NCI-H128 (cell line): ENCODE results near the gene HOXA2.

Experiments used
- DNase-seq: peaks from one replicate; lab custom pipeline; 2025; ENCODE audit not compliant: unreplicated experiment; lab: John Stamatoyannopoulos, UW

Gene HOXA2

GRCh38 chr7:27100694-27101170 is 1.8 kb downstream of the HOXA2 start:
- no peak for DNase-seq

- DNase-seq, result no peak
Observed at GRCh38 chr7:27099453-27100370, 2.8 kb downstream of the HOXA2 start.

GRCh38 chr7:27098578-27099451 is 3.7 kb downstream of the HOXA2 start:
- no peak for DNase-seq

GRCh38 chr7:27097686-27098577 is 4.6 kb downstream of the HOXA2 start:
- DNase-seq, result no peak

- DNase-seq, result no peak
Observed at GRCh38 chr7:27096768-27097514, 5.5 kb downstream of the HOXA2 start.

- DNase-seq, result peak; percentile 43
Observed at GRCh38 chr7:27095897-27096767, 6.4 kb downstream of the HOXA2 start, which contains the start of gene HOXA1. TSS of gene HOXA1 (minus strand) at chr7:27096000. CDS start at chr7:27095912, 88 bp downstream.

GRCh38 chr7:27095050-27095896 is 7.2 kb downstream of the HOXA2 start:
- DNase-seq, result no peak

GRCh38 chr7:27094304-27095049 is 8.0 kb downstream of the HOXA2 start:
- no peak for DNase-seq

- DNase-seq, result no peak
Observed at GRCh38 chr7:27093184-27093895, 9.1 kb downstream of the HOXA2 start.

GRCh38 chr7:27092819-27093110 is 9.7 kb downstream of the HOXA2 start:
- DNase-seq, result no peak

- DNase-seq, result no peak
Observed at GRCh38 chr7:27091941-27092818, 10.3 kb downstream of the HOXA2 start.

GRCh38 chr7:27091105-27091504 is 11.4 kb downstream of the HOXA2 start:
- DNase-seq, result no peak

GRCh38 chr7:27088002-27088922 is 14.2 kb downstream of the HOXA2 start:
- no peak for DNase-seq

GRCh38 chr7:27083646-27084045 is 18.8 kb downstream of the HOXA2 start:
- no peak for DNase-seq

- no peak for DNase-seq
Observed at GRCh38 chr7:27082171-27082570, 20.3 kb downstream of the HOXA2 start.
